ENCODE results near the gene BAIAP3. TPM values are rescaled to one million over a fixed set of nuclear protein-coding genes. Genes with fewer than 3 reads are reported as not detected.

The BAIAP3 gene
- total RNA-seq, 2 experiments from 2014 or later: 3.4 to 3.9 TPM

- Mint-ChIP-seq H3K4me1 (peaks cover 1% of the 10 kb centered on the region), H3K9me3 (no peaks in the 10 kb centered on the region), H3K27me3 (no peaks in the 10 kb centered on the region), H3K36me3 (ENCODE audit: low read depth) (peaks cover 10% of the 10 kb centered on the region), H3K27ac (no peak overlapping the region), H3K4me3 (no peak overlapping the region)
- POLR2A ChIA-PET: interaction anchor here (0.7 to 1.7 kb wide), 2 partner anchors 14 to 50 kb away, joined by 3 to 11 read pairs; partner anchors contain the start of gene UNKL
- CTCF ChIA-PET: interaction anchor here (0.8 to 4.3 kb wide), 8 partner anchors 15 to 341 kb away, joined by 3 to 29 read pairs (median 4); partner anchors contain the start of gene MAPK8IP3
- DNase-seq: no peak
Measured at GRCh38 chr16:1364510-1364909, 31.1 kb downstream of the BAIAP3 start.

GRCh38 chr16:1366060-1366711, 32.7 kb downstream of the BAIAP3 start:
- no peak for DNase-seq
- no peak overlapping the region for H3K27ac Mint-ChIP-seq
- peaks cover 10% of the 10 kb centered on the region for H3K36me3 Mint-ChIP-seq (ENCODE audit: low read depth)
- peaks cover 1% of the 10 kb centered on the region for H3K4me1 Mint-ChIP-seq
- H3K4me3 Mint-ChIP-seq: no peak overlapping the region
- CTCF ChIA-PET: no interaction called here
- POLR2A ChIA-PET: interaction anchor here (1.7 kb wide), 1 partner anchor 12 kb away, joined by 11 read pairs; no protein-coding TSS in a partner anchor
- no peaks in the 10 kb centered on the region for H3K27me3 Mint-ChIP-seq
- H3K9me3 Mint-ChIP-seq: no peaks in the 10 kb centered on the region

GRCh38 chr16:1366712-1367299, 33.4 kb downstream of the BAIAP3 start:
- DNase-seq: no peak
- ChIA-PET POLR2A (no interaction called here), CTCF (no interaction called here)
- Mint-ChIP-seq H3K4me1 (peaks cover 1% of the 10 kb centered on the region), H3K27me3 (no peaks in the 10 kb centered on the region), H3K4me3 (no peak overlapping the region), H3K27ac (no peak overlapping the region), H3K9me3 (no peaks in the 10 kb centered on the region), H3K36me3 (ENCODE audit: low read depth) (peaks cover 10% of the 10 kb centered on the region)

GRCh38 chr16:1367486-1368174, 34.2 kb downstream of the BAIAP3 start:
- peaks cover 10% of the 10 kb centered on the region for H3K36me3 Mint-ChIP-seq (ENCODE audit: low read depth)
- no peaks in the 10 kb centered on the region for H3K27me3 Mint-ChIP-seq
- CTCF ChIA-PET: no interaction called here
- H3K4me3 Mint-ChIP-seq: no peak overlapping the region
- no peak overlapping the region for H3K27ac Mint-ChIP-seq
- DNase-seq: no peak
- peaks cover 1% of the 10 kb centered on the region for H3K4me1 Mint-ChIP-seq
- H3K9me3 Mint-ChIP-seq: no peaks in the 10 kb centered on the region
- POLR2A ChIA-PET: no interaction called here

GRCh38 chr16:1371054-1371978, 37.9 kb downstream of the BAIAP3 start:
- DNase-seq: no peak
- CTCF ChIA-PET: interaction anchor here (0.6 to 1.3 kb wide), 4 partner anchors 8 to 277 kb away, joined by 3 to 5 read pairs (median 4); no protein-coding TSS in a partner anchor
- Mint-ChIP-seq H3K36me3 (ENCODE audit: low read depth) (peaks cover 2% of the 10 kb centered on the region), H3K9me3 (no peaks in the 10 kb centered on the region), H3K27me3 (no peaks in the 10 kb centered on the region), H3K27ac (no peak overlapping the region), H3K4me1 (no peaks in the 10 kb centered on the region), H3K4me3 (no peak overlapping the region)
- POLR2A ChIA-PET: no interaction called here

GRCh38 chr16:1372292-1372950, 39.0 kb downstream of the BAIAP3 start:
- DNase-seq: no peak
- Mint-ChIP-seq H3K27ac (no peak overlapping the region), H3K9me3 (no peaks in the 10 kb centered on the region), H3K27me3 (no peaks in the 10 kb centered on the region), H3K4me1 (no peaks in the 10 kb centered on the region), H3K4me3 (no peak overlapping the region), H3K36me3 (ENCODE audit: low read depth) (peaks cover 2% of the 10 kb centered on the region)
- ChIA-PET POLR2A (no interaction called here), CTCF (interaction anchor here (0.6 to 1.3 kb wide), 2 partner anchors 9 to 11 kb away, joined by 3 to 4 read pairs; no protein-coding TSS in a partner anchor)

- Mint-ChIP-seq H3K27ac (no peak overlapping the region), H3K4me3 (no peak overlapping the region), H3K4me1 (peaks cover 15% of the 10 kb centered on the region), H3K36me3 (ENCODE audit: low read depth) (peaks cover 4% of the 10 kb centered on the region), H3K27me3 (no peaks in the 10 kb centered on the region), H3K9me3 (no peaks in the 10 kb centered on the region)
- ChIA-PET POLR2A (no interaction called here), CTCF (no interaction called here)
- DNase-seq: no peak
Measured at GRCh38 chr16:1374418-1375297, 41.2 kb downstream of the BAIAP3 start.

- ChIA-PET CTCF (no interaction called here), POLR2A (no interaction called here)
- Mint-ChIP-seq H3K9me3 (no peaks in the 10 kb centered on the region), H3K4me3 (no peak overlapping the region), H3K27ac (no peak overlapping the region), H3K4me1 (peaks cover 20% of the 10 kb centered on the region), H3K27me3 (no peaks in the 10 kb centered on the region), H3K36me3 (ENCODE audit: low read depth) (peaks cover 4% of the 10 kb centered on the region)
- no peak for DNase-seq
Measured at GRCh38 chr16:1375298-1375640, 41.8 kb downstream of the BAIAP3 start.

- CTCF ChIA-PET: no interaction called here
- Mint-ChIP-seq H3K36me3 (ENCODE audit: low read depth) (peaks cover 4% of the 10 kb centered on the region), H3K9me3 (no peaks in the 10 kb centered on the region), H3K4me1 (peaks cover 20% of the 10 kb centered on the region), H3K27me3 (no peaks in the 10 kb centered on the region), H3K27ac (no peak overlapping the region), H3K4me3 (no peak overlapping the region)
- no peak for DNase-seq
- POLR2A ChIA-PET: no interaction called here
Measured at GRCh38 chr16:1375741-1376410, 42.4 kb downstream of the BAIAP3 start.

GRCh38 chr16:1377406-1378010, 44.1 kb downstream of the BAIAP3 start:
- H3K4me3 Mint-ChIP-seq: peak overlapping the region; percentile 75
- H3K9me3 Mint-ChIP-seq: no peaks in the 10 kb centered on the region
- peaks cover 20% of the 10 kb centered on the region for H3K4me1 Mint-ChIP-seq
- CTCF ChIA-PET: interaction anchor here (2.5 to 4.4 kb wide), 2 partner anchors 8 to 14 kb away, joined by 7 to 29 read pairs; no protein-coding TSS in a partner anchor
- peaks cover 8% of the 10 kb centered on the region for H3K36me3 Mint-ChIP-seq (ENCODE audit: low read depth)
- POLR2A ChIA-PET: interaction anchor here (2.1 kb wide), 1 partner anchor 12 kb away, joined by 11 read pairs; no protein-coding TSS in a partner anchor
- no peak for DNase-seq
- no peaks in the 10 kb centered on the region for H3K27me3 Mint-ChIP-seq
- H3K27ac Mint-ChIP-seq: no peak overlapping the region
